Measurements from ENCODE around the gene DOP1A. TPM values are rescaled to one million over a fixed set of nuclear protein-coding genes. Genes with fewer than 3 reads are reported as not detected.
"Not testable (repeated sequence)": the region's sequence is repeated elsewhere in the genome, so short reads cannot be mapped to it uniquely, and the experiment has no call there.

The DOP1A gene
- total RNA-seq, 2 donors from 2014 or later = 20.3 to 29.6 TPM

GRCh38 chr6:83188501-83188900, 121.0 kb downstream of the DOP1A start:
- Histone ChIP-seq H3K9me3 (no peaks in the 10 kb centered on the region), H3K36me3 (peaks cover 6% of the 10 kb centered on the region), H3K27me3 (no peaks in the 10 kb centered on the region), H3K4me3 (no peak overlapping the region), H3K4me1 (no peaks in the 10 kb centered on the region), H3K9ac (ENCODE audit: low read depth in 2 of 2, low read length in 2 of 2) (no peak overlapping the region), H3K27ac (no peak overlapping the region)
- DNase-seq = no peak
- intact Hi-C loops (cut with DNase I) = no loop called here
- no peak for TF ChIP-seq CTCF (IDR thresholded peaks at IDR 0.05)

- peaks cover 6% of the 10 kb centered on the region for H3K36me3 ChIP-seq
- no peak overlapping the region for H3K9ac ChIP-seq (ENCODE audit: low read depth in 2 of 2, low read length in 2 of 2)
- no peak for TF ChIP-seq CTCF (IDR thresholded peaks at IDR 0.05)
- intact Hi-C loops (cut with DNase I) = loop anchor here (5.0 kb wide), 1 partner anchor 123 kb away; the partner anchor contains the start of genes DOP1A and UBE3D
- H3K4me3 ChIP-seq = no peak overlapping the region
- H3K27me3 ChIP-seq = no peaks in the 10 kb centered on the region
- no peak overlapping the region for H3K27ac ChIP-seq
- H3K9me3 ChIP-seq = no peaks in the 10 kb centered on the region
- H3K4me1 ChIP-seq = peaks cover 7% of the 10 kb centered on the region
- DNase-seq = no peak
Measured at GRCh38 chr6:83190626-83191025, 123.2 kb downstream of the DOP1A start.

- H3K27me3 ChIP-seq, DNase-seq, H3K9me3 ChIP-seq, H3K36me3 ChIP-seq, H3K27ac ChIP-seq, H3K4me1 ChIP-seq: not testable (repeated sequence)
- peak overlapping the region in 1 of 2 donors; percentile 86 for H3K9ac ChIP-seq (ENCODE audit: low read depth in 2 of 2, low read length in 2 of 2)
- intact Hi-C loops (cut with DNase I) = loop anchor here (5.0 kb wide), 1 partner anchor 125 kb away; the partner anchor contains the start of genes DOP1A and UBE3D
- H3K4me3 ChIP-seq = peak overlapping the region; percentile 88
Measured at GRCh38 chr6:83191974-83192373, 124.5 kb downstream of the DOP1A start.

- H3K36me3 ChIP-seq = peaks cover 6% of the 10 kb centered on the region
- no peaks in the 10 kb centered on the region for H3K27me3 ChIP-seq
- H3K9me3 ChIP-seq = no peaks in the 10 kb centered on the region
- no peak for DNase-seq
- TF ChIP-seq CTCF (IDR thresholded peaks at IDR 0.05) = no peak
- intact Hi-C loops (cut with DNase I) = loop anchor here (5.0 kb wide), 1 partner anchor 125 kb away; the partner anchor contains the start of genes DOP1A and UBE3D
- H3K4me1 ChIP-seq = peaks cover 7% of the 10 kb centered on the region
- H3K27ac ChIP-seq = peak overlapping the region; percentile 70
- H3K4me3 ChIP-seq = peak overlapping the region; percentile 88
- peak overlapping the region; percentile 86 to 94 for H3K9ac ChIP-seq (ENCODE audit: low read depth in 2 of 2, low read length in 2 of 2)
Measured at GRCh38 chr6:83192456-83192855, 125.0 kb downstream of the DOP1A start.

- DNase-seq = peak; percentile 94
- Histone ChIP-seq H3K9ac (ENCODE audit: low read depth in 2 of 2, low read length in 2 of 2) (peak within 1 kb of the TSS; percentile 86 to 94), H3K4me3 (peak within 1 kb of the TSS; percentile 88), H3K27me3 (no peaks in the 10 kb centered on the region), H3K4me1 (peaks cover 7% of the 10 kb centered on the region), H3K27ac (peak within 1 kb of the TSS; percentile 70), H3K9me3 (no peaks in the 10 kb centered on the region), H3K36me3 (peaks cover 6% of the 10 kb centered on the region)
- intact Hi-C loops (cut with DNase I) = loop anchor here (5.0 kb wide), 1 partner anchor 126 kb away; the partner anchor contains the start of genes DOP1A and UBE3D
- no peak for TF ChIP-seq CTCF (IDR thresholded peaks at IDR 0.05)
Measured at GRCh38 chr6:83192871-83193746, 125.6 kb downstream of the DOP1A start, which contains the start of the genes PGM3 and RWDD2A. Gene PGM3, minus strand, starts transcription at chr6:83193265. Its CDS starts 2,253 bp downstream, at chr6:83191012. Gene RWDD2A, plus strand, starts transcription at chr6:83193357. Its CDS starts 1,095 bp downstream, at chr6:83194452.

All from colonic mucosa (tissue), 4 donors.